GM23338 (cell line): ENCODE results near the gene TNIP1. TPM values are rescaled to one million over a fixed set of nuclear protein-coding genes. Genes with fewer than 3 reads are reported as not detected.

ENCODE experiments used
- ATAC-seq: fragments of 200-7000 bp; cut with Tn5 transposase; 3 replicates; pipeline ENCODE4 v1.9.1; 2020
- DNase-seq: peaks from one replicate; pipeline ENCODE4 v3.0.0-alpha.2; 2015; ENCODE audit warnings: low spot score
- H2AFZ ChIP-seq: fragments of 200-600 bp; sonication (generic); 2 replicates; pipeline ENCODE4 v1.8.0; 2016; ENCODE audit warnings: antibody characterized with exemption, mild to moderate bottlenecking, moderate library complexity
- H3F3A ChIP-seq: fragments of 200-600 bp; sonication (generic); replicated peaks from 2 replicates; pipeline ENCODE4 v1.8.0; 2017; ENCODE audit warnings: antibody characterized with exemption, mixed run types, low read depth
- H3K27ac ChIP-seq: fragments of 200-600 bp; sonication (generic); 2 replicates; pipeline ENCODE4 v1.6.1; 2016; ENCODE audit warnings: low read depth
- H3K27me3 ChIP-seq: fragments of 200-600 bp; sonication (generic); 2 replicates; pipeline ENCODE4 v1.8.0; 2016; ENCODE audit warnings: mild to moderate bottlenecking, mixed run types, moderate library complexity; ENCODE audit not compliant: insufficient read depth
- H3K36me3 ChIP-seq: fragments of 200-600 bp; sonication (generic); 2 replicates; pipeline ENCODE4 v1.8.0; 2016; ENCODE audit warnings: mild to moderate bottlenecking; ENCODE audit not compliant: insufficient read depth
- H3K4me1 ChIP-seq: fragments of 200-600 bp; sonication (generic); 2 replicates; pipeline ENCODE4 v1.8.0; 2016; ENCODE audit warnings: mild to moderate bottlenecking, moderate library complexity; ENCODE audit not compliant: insufficient read depth
- H3K4me2 ChIP-seq: fragments of 200-600 bp; sonication (generic); 2 replicates; pipeline ENCODE4 v1.7.1; 2017; ENCODE audit warnings: mixed run types
- H3K4me3 ChIP-seq: fragments of 200-600 bp; sonication (generic); 2 replicates; pipeline ENCODE4 v1.6.1; 2016; ENCODE audit warnings: mixed run types
- H3K79me2 ChIP-seq: fragments of 200-600 bp; sonication (generic); replicated peaks from 2 replicates; pipeline ENCODE4 v1.8.0; 2017; ENCODE audit warnings: mild to moderate bottlenecking; ENCODE audit not compliant: insufficient read depth
- H3K9me2 ChIP-seq: fragments of 200-600 bp; sonication (generic); 2 replicates; pipeline ENCODE4 v1.8.0; 2017; ENCODE audit not compliant: insufficient read depth
- H4K20me1 ChIP-seq: fragments of 200-600 bp; sonication (generic); replicated peaks from 2 replicates; pipeline ENCODE4 v1.8.0; 2017; ENCODE audit warnings: mild to moderate bottlenecking; ENCODE audit not compliant: insufficient read depth
- H3K27ac Mint-ChIP-seq: 2 replicates; pipeline ENCODE4 v1.8.0; 2020; ENCODE audit warnings: inconsistent platforms, mild to moderate bottlenecking, moderate library complexity, mixed read lengths
- H3K27me3 Mint-ChIP-seq: 3 replicates; pipeline ENCODE4 v1.8.0; 2022; ENCODE audit warnings: low read depth, mild to moderate bottlenecking, moderate library complexity, mixed read lengths, inconsistent platforms; ENCODE audit not compliant: insufficient read depth, poor library complexity
- H3K36me3 Mint-ChIP-seq: 3 replicates; pipeline ENCODE4 v1.8.0; 2021; ENCODE audit warnings: low read depth, mild to moderate bottlenecking, inconsistent platforms, moderate library complexity, mixed read lengths
- H3K4me1 Mint-ChIP-seq: 3 replicates; pipeline ENCODE4 v1.8.0; 2020; ENCODE audit warnings: mild to moderate bottlenecking, inconsistent platforms, mixed read lengths
- H3K4me3 Mint-ChIP-seq: 3 replicates; pipeline ENCODE4 v1.8.0; 2021; ENCODE audit warnings: moderate library complexity, mild to moderate bottlenecking, inconsistent platforms, mixed read lengths
- H3K9me3 Mint-ChIP-seq: 3 replicates; pipeline ENCODE4 v1.8.0; 2020; ENCODE audit warnings: moderate library complexity, mild to moderate bottlenecking, inconsistent platforms, mixed read lengths
- CREB1 ChIP-seq: fragments of 250-450 bp; sonication (Bioruptor Pico); IDR thresholded peaks from 2 replicates; pipeline ENCODE4 v1.5.0; 2020; ENCODE audit warnings: low read depth, mild to moderate bottlenecking, moderate library complexity
- EZH2 ChIP-seq: fragments of 200-600 bp; sonication (generic); IDR thresholded peaks from one replicate; pipeline ENCODE4 v1.8.0; 2017; ENCODE audit warnings: antibody characterized with exemption, mild to moderate bottlenecking, low read depth; ENCODE audit not compliant: unreplicated experiment
- JUNB ChIP-seq: IDR thresholded peaks from one replicate; pipeline ENCODE4 v1.6.1; 2016; ENCODE audit warnings: antibody characterized with exemption; ENCODE audit not compliant: unreplicated experiment
- STAT1 ChIP-seq: IDR thresholded peaks from one replicate; pipeline ENCODE4 v1.6.1; 2016; ENCODE audit warnings: antibody characterized with exemption; ENCODE audit not compliant: unreplicated experiment
- ZNF114 ChIP-seq: fragments of 250-450 bp; sonication (Bioruptor Pico); IDR thresholded peaks from 2 replicates; pipeline ENCODE4 v1.5.0; 2020; ENCODE audit warnings: mild to moderate bottlenecking, moderate library complexity
- ZNF331 ChIP-seq: fragments of 250-450 bp; sonication (Bioruptor Pico); IDR thresholded peaks from 2 replicates; pipeline ENCODE4 v1.5.0; 2020; ENCODE audit warnings: low read depth, mild to moderate bottlenecking, moderate library complexity
- polyA plus RNA-seq: library from polyadenylated mRNA; unstranded; fragments of >200 nt; fragmentation: Nextera tagmentation; extraction: Ambion mirVana; gene quantifications from 2 replicates; pipeline ENCODE4 v1.2.1, GENCODE V29; 2016
- total RNA-seq: library from RNA; depleted of rRNA; stranded (reverse); fragments of >200 nt; shearing (Covaris generic); gene quantifications from 2 replicates; pipeline ENCODE4 v1.2.3, GENCODE V29; 2014
- TF ChIP-seq, protein P1 (sequence below): fragments of 250-450 bp; sonication (Bioruptor Pico); IDR thresholded peaks from 2 replicates; pipeline ENCODE4 v1.5.0; 2020; ENCODE audit warnings: mild to moderate bottlenecking, moderate library complexity
- TF ChIP-seq, protein P2 (sequence below), 2 experiments: fragments of 200-600 bp in 1 of 2; sonication (generic) in 1 of 2; conservative IDR thresholded peaks; 2 replicates each; pipeline versions ENCODE4 v1.5.1 to v1.6.1; 2016 to 2017; ENCODE audit warnings: antibody characterized with exemption in 2 of 2, low read depth in 2 of 2, mild to moderate bottlenecking in 2 of 2, moderate library complexity in 1 of 2

TNIP1 gene
- total and polyA plus RNA-seq, 2 experiments from 2014 or later, result 10.3 to 29.6 TPM

DNA sequence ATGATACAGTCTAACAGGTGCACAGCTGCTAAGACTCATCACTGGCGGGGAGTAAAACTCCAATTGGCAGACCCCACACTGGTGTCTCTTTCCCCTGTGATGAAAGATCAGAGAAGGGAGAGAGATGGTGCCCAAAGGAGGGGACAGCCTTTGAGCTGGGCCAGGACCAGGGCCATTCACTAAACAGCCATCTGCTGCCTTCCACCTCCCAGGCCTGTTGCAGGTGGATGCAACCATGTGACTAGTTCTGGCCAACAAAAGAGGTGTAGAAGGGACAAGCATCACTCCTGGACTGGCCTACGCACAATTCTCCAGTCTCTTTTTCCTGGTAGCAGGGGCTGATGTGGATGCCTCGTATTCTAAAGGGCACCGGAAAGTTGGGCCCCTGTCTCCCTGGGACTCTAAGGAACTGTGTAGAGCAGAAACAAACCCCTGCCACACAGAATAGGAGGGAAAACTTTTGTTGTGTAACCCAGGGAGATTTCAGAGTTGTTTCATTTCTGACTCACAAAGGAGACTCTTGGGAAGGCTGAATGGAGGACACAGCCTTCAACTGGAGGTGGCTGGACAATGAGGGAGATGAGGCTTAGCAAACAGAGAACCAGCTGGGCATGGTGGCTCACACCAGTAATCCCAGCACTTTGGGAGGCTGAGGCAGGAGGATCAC lies 26.9 kb downstream of the TNIP1 start:
- no peaks in the 10 kb centered on the region for H3K79me2 ChIP-seq
- H3K27me3 ChIP-seq, result no peaks in the 10 kb centered on the region
- H4K20me1 ChIP-seq, result no peaks in the 10 kb centered on the region; the same call in none of the 2 replicates
- H3F3A ChIP-seq, result no peaks in the 10 kb centered on the region
- H3K36me3 Mint-ChIP-seq, result no peaks in the 10 kb centered on the region; the same call in 2 of the 3 replicates
- H3K27ac Mint-ChIP-seq, result no peak overlapping the region; the same call in 1 of the 2 replicates
- TF ChIP-seq CREB1 (CRISPR knock-in tag), result no peak
- TF ChIP-seq, protein P1, sequence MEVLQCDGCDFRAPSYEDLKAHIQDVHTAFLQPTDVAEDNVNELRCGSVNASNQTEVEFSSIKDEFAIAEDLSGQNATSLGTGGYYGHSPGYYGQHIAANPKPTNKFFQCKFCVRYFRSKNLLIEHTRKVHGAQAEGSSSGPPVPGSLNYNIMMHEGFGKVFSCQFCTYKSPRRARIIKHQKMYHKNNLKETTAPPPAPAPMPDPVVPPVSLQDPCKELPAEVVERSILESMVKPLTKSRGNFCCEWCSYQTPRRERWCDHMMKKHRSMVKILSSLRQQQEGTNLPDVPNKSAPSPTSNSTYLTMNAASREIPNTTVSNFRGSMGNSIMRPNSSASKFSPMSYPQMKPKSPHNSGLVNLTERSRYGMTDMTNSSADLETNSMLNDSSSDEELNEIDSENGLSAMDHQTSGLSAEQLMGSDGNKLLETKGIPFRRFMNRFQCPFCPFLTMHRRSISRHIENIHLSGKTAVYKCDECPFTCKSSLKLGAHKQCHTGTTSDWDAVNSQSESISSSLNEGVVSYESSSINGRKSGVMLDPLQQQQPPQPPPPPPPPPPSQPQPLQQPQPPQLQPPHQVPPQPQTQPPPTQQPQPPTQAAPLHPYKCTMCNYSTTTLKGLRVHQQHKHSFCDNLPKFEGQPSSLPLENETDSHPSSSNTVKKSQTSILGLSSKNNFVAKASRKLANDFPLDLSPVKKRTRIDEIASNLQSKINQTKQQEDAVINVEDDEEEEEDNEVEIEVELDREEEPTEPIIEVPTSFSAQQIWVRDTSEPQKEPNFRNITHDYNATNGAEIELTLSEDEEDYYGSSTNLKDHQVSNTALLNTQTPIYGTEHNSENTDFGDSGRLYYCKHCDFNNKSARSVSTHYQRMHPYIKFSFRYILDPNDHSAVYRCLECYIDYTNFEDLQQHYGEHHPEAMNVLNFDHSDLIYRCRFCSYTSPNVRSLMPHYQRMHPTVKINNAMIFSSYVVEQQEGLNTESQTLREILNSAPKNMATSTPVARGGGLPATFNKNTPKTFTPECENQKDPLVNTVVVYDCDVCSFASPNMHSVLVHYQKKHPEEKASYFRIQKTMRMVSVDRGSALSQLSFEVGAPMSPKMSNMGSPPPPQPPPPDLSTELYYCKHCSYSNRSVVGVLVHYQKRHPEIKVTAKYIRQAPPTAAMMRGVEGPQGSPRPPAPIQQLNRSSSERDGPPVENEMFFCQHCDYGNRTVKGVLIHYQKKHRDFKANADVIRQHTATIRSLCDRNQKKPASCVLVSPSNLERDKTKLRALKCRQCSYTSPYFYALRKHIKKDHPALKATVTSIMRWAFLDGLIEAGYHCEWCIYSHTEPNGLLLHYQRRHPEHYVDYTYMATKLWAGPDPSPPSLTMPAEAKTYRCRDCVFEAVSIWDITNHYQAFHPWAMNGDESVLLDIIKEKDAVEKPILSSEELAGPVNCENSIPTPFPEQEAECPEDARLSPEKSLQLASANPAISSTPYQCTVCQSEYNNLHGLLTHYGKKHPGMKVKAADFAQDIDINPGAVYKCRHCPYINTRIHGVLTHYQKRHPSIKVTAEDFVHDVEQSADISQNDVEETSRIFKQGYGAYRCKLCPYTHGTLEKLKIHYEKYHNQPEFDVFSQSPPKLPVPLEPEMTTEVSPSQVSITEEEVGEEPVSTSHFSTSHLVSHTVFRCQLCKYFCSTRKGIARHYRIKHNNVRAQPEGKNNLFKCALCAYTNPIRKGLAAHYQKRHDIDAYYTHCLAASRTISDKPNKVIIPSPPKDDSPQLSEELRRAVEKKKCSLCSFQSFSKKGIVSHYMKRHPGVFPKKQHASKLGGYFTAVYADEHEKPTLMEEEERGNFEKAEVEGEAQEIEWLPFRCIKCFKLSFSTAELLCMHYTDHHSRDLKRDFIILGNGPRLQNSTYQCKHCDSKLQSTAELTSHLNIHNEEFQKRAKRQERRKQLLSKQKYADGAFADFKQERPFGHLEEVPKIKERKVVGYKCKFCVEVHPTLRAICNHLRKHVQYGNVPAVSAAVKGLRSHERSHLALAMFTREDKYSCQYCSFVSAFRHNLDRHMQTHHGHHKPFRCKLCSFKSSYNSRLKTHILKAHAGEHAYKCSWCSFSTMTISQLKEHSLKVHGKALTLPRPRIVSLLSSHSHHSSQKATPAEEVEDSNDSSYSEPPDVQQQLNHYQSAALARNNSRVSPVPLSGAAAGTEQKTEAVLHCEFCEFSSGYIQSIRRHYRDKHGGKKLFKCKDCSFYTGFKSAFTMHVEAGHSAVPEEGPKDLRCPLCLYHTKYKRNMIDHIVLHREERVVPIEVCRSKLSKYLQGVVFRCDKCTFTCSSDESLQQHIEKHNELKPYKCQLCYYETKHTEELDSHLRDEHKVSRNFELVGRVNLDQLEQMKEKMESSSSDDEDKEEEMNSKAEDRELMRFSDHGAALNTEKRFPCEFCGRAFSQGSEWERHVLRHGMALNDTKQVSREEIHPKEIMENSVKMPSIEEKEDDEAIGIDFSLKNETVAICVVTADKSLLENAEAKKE (CRISPR knock-in tag), result no peak
- TF ChIP-seq ZNF114 (CRISPR knock-in tag), result no peak
- TF ChIP-seq ZNF331 (CRISPR knock-in tag), result no peak
- TF ChIP-seq, protein P2, sequence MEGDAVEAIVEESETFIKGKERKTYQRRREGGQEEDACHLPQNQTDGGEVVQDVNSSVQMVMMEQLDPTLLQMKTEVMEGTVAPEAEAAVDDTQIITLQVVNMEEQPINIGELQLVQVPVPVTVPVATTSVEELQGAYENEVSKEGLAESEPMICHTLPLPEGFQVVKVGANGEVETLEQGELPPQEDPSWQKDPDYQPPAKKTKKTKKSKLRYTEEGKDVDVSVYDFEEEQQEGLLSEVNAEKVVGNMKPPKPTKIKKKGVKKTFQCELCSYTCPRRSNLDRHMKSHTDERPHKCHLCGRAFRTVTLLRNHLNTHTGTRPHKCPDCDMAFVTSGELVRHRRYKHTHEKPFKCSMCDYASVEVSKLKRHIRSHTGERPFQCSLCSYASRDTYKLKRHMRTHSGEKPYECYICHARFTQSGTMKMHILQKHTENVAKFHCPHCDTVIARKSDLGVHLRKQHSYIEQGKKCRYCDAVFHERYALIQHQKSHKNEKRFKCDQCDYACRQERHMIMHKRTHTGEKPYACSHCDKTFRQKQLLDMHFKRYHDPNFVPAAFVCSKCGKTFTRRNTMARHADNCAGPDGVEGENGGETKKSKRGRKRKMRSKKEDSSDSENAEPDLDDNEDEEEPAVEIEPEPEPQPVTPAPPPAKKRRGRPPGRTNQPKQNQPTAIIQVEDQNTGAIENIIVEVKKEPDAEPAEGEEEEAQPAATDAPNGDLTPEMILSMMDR (conservative IDR thresholded peaks at IDR 0.05; ENCODE audit: low read depth in 2 of 2), result no peak
- no peak for TF ChIP-seq EZH2
- no peak for TF ChIP-seq STAT1
- no peak for TF ChIP-seq JUNB
- peaks cover 4% of the 10 kb centered on the region for H3K27me3 Mint-ChIP-seq
- H3K4me1 ChIP-seq, result no peaks in the 10 kb centered on the region
- no peaks in the 10 kb centered on the region for H3K9me2 ChIP-seq
- no peak overlapping the region for H3K4me2 ChIP-seq
- H3K4me3 ChIP-seq, result no peak overlapping the region
- H3K9me3 Mint-ChIP-seq, result no peaks in the 10 kb centered on the region
- H2AFZ ChIP-seq, result no peak overlapping the region
- ATAC-seq (no peak), DNase-seq (no peak)
- no peak overlapping the region for H3K4me3 Mint-ChIP-seq
- peaks cover 3% of the 10 kb centered on the region; the same call in 1 of the 3 replicates for H3K4me1 Mint-ChIP-seq
- no peaks in the 10 kb centered on the region for H3K36me3 ChIP-seq
- no peak overlapping the region for H3K27ac ChIP-seq
